ENCODE results near the gene ZNF507. TPM values are rescaled to one million over a fixed set of nuclear protein-coding genes. Genes with fewer than 3 reads are reported as not detected.
"Not testable (repeated sequence)": the region's sequence is repeated elsewhere in the genome, so short reads cannot be mapped to it uniquely, and the experiment has no call there.

The ZNF507 gene
- total RNA-seq, 2 donors from 2014 or later = 14.3 to 14.7 TPM

GRCh38 chr19:32401992-32402391, 56.6 kb downstream of the ZNF507 start:
- ATAC-seq (no peak), DNase-seq (no peak)
- intact Hi-C loops (cut with DNase I) = no loop called here

GRCh38 chr19:32403291-32403995, 58.0 kb downstream of the ZNF507 start:
- intact Hi-C loops (cut with DNase I) = no loop called here
- no peak for DNase-seq
- no peak for ATAC-seq

- DNase-seq = no peak
- intact Hi-C loops (cut with DNase I) = loop anchor here in 1 of 2 donors (2.0 kb wide), 1 partner anchor 60 kb away; the partner anchor contains the start of gene ZNF507
- no peak for ATAC-seq
Observed at GRCh38 chr19:32404213-32404932, 59.0 kb downstream of the ZNF507 start.

- peak; percentile 52 to 54 for ATAC-seq
- peak; percentile 67 for DNase-seq
- intact Hi-C loops (cut with DNase I) = loop anchor here in 1 of 2 donors (2.0 kb wide), 1 partner anchor 60 kb away; the partner anchor contains the start of gene ZNF507
Observed at GRCh38 chr19:32404933-32405430, 59.6 kb downstream of the ZNF507 start.

GRCh38 chr19:32405431-32406160, 60.2 kb downstream of the ZNF507 start, which contains the start of gene DPY19L3:
DPY19L3 (plus strand) TSS chr19:32405770; CDS start chr19:32408254, 2,484 bp downstream.
- intact Hi-C loops (cut with DNase I) = loop anchor here in 1 of 2 donors (2.0 kb wide), 1 partner anchor 61 kb away; the partner anchor contains the start of gene ZNF507
- peak; percentile 98 for ATAC-seq
- peak; percentile 97 for DNase-seq

- intact Hi-C loops (cut with DNase I) = no loop called here
- ATAC-seq (no peak), DNase-seq (no peak)
Observed at GRCh38 chr19:32406161-32407003, 61.0 kb downstream of the ZNF507 start.

- DNase-seq = peak; percentile 68
- peak in 1 of 2 donors; percentile 33 for ATAC-seq
- intact Hi-C loops (cut with DNase I) = no loop called here
Observed at GRCh38 chr19:32407004-32407992, 61.9 kb downstream of the ZNF507 start.

- DNase-seq = no peak
- ATAC-seq = no peak
- intact Hi-C loops (cut with DNase I) = no loop called here
Observed at GRCh38 chr19:32415246-32415645, 69.8 kb downstream of the ZNF507 start.

- DNase-seq (no peak), ATAC-seq (no peak)
- intact Hi-C loops (cut with DNase I) = no loop called here
Observed at GRCh38 chr19:32415669-32416068, 70.3 kb downstream of the ZNF507 start.

- ATAC-seq = peak in 1 of 2 donors; percentile 66
- DNase-seq = no peak
- intact Hi-C loops (cut with DNase I) = no loop called here
Observed at GRCh38 chr19:32416749-32417456, 71.5 kb downstream of the ZNF507 start.

GRCh38 chr19:32418155-32418554, 72.7 kb downstream of the ZNF507 start:
- DNase-seq (no peak), ATAC-seq (no peak)
- intact Hi-C loops (cut with DNase I) = no loop called here

- DNase-seq (no peak), ATAC-seq (peak in 1 of 2 donors; percentile 38)
- intact Hi-C loops (cut with DNase I) = no loop called here
Observed at GRCh38 chr19:32421589-32422361, 76.4 kb downstream of the ZNF507 start.

GRCh38 chr19:32422435-32422834, 77.0 kb downstream of the ZNF507 start:
- ATAC-seq (no peak), DNase-seq (no peak)
- intact Hi-C loops (cut with DNase I) = no loop called here

- intact Hi-C loops (cut with DNase I); DNase-seq; ATAC-seq: not testable (repeated sequence)
Observed at GRCh38 chr19:32423944-32424343, 78.5 kb downstream of the ZNF507 start.

GRCh38 chr19:32427536-32427935, 82.1 kb downstream of the ZNF507 start:
- no peak for ATAC-seq
- no peak for DNase-seq
- intact Hi-C loops (cut with DNase I) = no loop called here

- no peak for ATAC-seq
- intact Hi-C loops (cut with DNase I) = no loop called here
- no peak for DNase-seq
Observed at GRCh38 chr19:32436692-32437091, 91.3 kb downstream of the ZNF507 start.
